ENCODE data around the gene C17orf58. TPM values are rescaled to one million over a fixed set of nuclear protein-coding genes. Genes with fewer than 3 reads are reported as not detected.
A peak's percentile ranks its signal among the peaks of the same experiment; 100 is the strongest.

The C17orf58 gene
- total RNA-seq, 1 experiment from 2014 or later: 12.5 TPM

DNA sequence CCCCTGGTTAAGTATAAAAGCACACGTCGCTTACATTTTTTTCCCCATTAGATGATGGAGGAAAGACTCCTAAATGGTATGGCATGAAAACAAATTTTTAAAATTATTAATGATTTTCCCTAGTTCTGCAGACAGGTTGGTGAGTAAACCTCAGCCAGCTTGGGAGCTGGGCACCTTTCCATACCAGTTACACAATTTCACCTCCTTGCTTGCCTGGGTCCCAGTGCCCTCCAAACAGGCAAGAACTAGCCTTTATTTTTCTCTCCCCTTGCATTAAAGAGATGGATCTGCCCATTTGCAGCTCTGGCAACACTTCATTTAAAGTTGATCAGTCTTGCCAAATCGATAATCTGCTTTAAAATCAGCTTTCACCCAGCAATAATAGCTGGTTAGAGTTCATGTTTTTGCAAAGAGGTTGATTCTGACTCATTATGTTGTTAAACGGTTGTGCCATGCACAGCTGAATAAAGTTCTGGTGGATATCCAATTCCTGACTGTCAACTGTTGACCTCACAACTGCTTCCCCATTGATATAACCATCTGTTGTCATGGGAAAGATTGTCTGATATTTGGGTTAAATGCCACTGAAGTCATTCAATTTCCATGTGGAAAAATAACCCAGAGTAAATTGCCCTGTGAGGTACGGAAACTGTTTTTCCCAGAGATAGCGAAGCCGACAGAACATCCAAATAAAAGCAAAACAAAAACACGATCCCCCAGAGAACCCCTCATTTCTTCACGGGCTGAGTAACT lies 1.3 kb downstream of the C17orf58 start:
- Histone ChIP-seq H3K27me3 (replicated peaks; ENCODE audit: insufficient read depth, low read depth, low read length, poor library complexity) (no peaks in the 10 kb centered on the region), H3K36me3 (ENCODE audit: insufficient read depth, low read length, poor library complexity, severe bottlenecking) (no peaks in the 10 kb centered on the region), H3K27ac (ENCODE audit: low read depth, low read length, poor library complexity, severe bottlenecking) (no peak overlapping the region), H3K9me3 (ENCODE audit: low read depth, low read length, poor library complexity, severe bottlenecking) (no peaks in the 10 kb centered on the region), H3K4me3 (ENCODE audit: low read depth, low read length, poor library complexity, severe bottlenecking) (peak overlapping the region; percentile 59), H3K4me1 (ENCODE audit: insufficient read depth, low read length, poor library complexity, severe bottlenecking) (peaks cover 10% of the 10 kb centered on the region)
- intact Hi-C loops (cut with micrococcal nuclease; ENCODE audit: unreplicated experiment): no loop called here
- BruUV-seq (replicated peaks): no TSS peak
- CTCF ChIA-PET: interaction anchor here (0.9 kb wide), 1 partner anchor 25 kb away, joined by 3 read pairs; no protein-coding TSS in a partner anchor
- DNase-seq (ENCODE audit: low spot score): no peak
- POLR2A ChIA-PET (ENCODE audit: low non-redundant PET): no interaction called here
- TF ChIP-seq, protein P1, sequence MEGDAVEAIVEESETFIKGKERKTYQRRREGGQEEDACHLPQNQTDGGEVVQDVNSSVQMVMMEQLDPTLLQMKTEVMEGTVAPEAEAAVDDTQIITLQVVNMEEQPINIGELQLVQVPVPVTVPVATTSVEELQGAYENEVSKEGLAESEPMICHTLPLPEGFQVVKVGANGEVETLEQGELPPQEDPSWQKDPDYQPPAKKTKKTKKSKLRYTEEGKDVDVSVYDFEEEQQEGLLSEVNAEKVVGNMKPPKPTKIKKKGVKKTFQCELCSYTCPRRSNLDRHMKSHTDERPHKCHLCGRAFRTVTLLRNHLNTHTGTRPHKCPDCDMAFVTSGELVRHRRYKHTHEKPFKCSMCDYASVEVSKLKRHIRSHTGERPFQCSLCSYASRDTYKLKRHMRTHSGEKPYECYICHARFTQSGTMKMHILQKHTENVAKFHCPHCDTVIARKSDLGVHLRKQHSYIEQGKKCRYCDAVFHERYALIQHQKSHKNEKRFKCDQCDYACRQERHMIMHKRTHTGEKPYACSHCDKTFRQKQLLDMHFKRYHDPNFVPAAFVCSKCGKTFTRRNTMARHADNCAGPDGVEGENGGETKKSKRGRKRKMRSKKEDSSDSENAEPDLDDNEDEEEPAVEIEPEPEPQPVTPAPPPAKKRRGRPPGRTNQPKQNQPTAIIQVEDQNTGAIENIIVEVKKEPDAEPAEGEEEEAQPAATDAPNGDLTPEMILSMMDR (conservative IDR thresholded peaks at IDR 0.05; ENCODE audit: low read depth, low read length): no peak
- no peak for TF ChIP-seq EZH2 (IDR thresholded peaks at IDR 0.05; ENCODE audit: borderline replicate concordance, low read depth, low read length, poor library complexity, severe bottlenecking)

DNA sequence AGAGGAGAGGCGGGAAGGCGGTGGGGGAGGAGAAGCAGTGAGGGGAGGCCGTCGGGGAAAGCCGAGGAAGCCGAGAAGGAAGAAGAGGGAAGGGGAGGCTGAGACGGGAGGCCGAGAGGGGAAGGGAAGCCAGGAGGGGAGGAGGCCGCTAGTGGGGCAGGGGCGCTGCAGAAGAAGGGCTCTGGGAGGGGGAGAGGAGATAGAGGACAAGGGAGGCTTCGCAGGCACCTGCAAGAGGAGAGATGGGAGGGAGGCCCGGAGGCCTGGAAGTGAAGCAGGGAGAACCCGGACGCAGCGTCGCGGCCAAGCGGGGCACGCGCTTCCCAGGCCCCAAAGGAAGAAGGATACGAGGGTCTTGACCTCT lies 2.3 kb downstream of the C17orf58 start:
- Histone ChIP-seq H3K4me1 (ENCODE audit: insufficient read depth, low read length, poor library complexity, severe bottlenecking) (peaks cover 10% of the 10 kb centered on the region), H3K27ac (ENCODE audit: low read depth, low read length, poor library complexity, severe bottlenecking) (peak overlapping the region; percentile 93), H3K27me3 (replicated peaks; ENCODE audit: insufficient read depth, low read depth, low read length, poor library complexity) (no peaks in the 10 kb centered on the region), H3K9me3 (ENCODE audit: low read depth, low read length, poor library complexity, severe bottlenecking) (no peaks in the 10 kb centered on the region), H3K36me3 (ENCODE audit: insufficient read depth, low read length, poor library complexity, severe bottlenecking) (no peaks in the 10 kb centered on the region), H3K4me3 (ENCODE audit: low read depth, low read length, poor library complexity, severe bottlenecking) (peak overlapping the region; percentile 83)
- ChIA-PET POLR2A (ENCODE audit: low non-redundant PET) (no interaction called here), CTCF (no interaction called here)
- no peak for TF ChIP-seq EZH2 (IDR thresholded peaks at IDR 0.05; ENCODE audit: borderline replicate concordance, low read depth, low read length, poor library complexity, severe bottlenecking)
- TF ChIP-seq, protein P1 (conservative IDR thresholded peaks at IDR 0.05; ENCODE audit: low read depth, low read length): no peak
- intact Hi-C loops (cut with micrococcal nuclease; ENCODE audit: unreplicated experiment): no loop called here
- BruUV-seq (replicated peaks): no TSS peak
- DNase-seq (ENCODE audit: low spot score): no peak

DNA sequence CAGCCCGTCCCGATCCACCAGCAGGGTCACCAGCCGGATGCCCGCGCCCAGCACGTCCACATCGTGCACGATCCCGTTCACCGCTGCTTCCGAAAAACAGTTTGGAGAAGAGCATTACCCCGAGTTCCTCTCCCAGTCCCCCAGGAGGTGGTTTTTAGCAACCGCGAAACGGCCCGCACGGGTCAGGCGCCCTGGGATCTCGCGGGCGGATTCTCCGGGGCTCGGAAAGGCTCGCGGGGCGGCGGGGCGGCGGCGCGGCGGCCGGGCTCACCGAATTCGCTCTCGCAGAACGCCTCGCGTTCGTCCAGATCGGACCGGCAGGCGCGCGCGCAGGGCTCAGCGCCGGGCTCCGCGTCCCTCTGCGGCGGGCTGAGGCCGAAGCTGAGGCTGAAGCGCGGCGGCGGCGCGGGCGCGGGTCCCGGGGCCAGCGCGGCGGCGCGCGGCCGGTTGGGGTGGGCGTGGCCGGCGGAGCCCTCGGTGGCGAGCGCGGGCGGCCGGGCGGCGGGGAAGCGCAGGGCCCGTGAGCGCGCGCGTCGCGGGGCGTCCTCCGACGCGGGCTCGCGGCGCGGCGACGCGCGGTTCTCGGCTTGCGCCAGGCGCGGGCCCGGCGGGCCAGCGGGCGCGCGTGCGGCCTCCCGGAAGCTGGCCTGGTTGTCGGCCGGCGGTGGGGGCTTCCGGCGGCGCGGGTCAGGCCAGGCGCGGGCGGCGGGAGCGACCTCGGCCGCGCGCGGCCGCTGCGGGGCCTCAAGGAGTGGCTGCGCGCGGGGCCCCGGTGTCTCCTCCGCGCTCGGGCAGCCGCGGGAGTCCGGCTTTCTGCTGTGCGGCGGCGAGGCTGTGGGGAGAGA lies 2.9 kb downstream of the C17orf58 start:
- Histone ChIP-seq H3K27ac (ENCODE audit: low read depth, low read length, poor library complexity, severe bottlenecking) (peak overlapping the region; percentile 93), H3K4me1 (ENCODE audit: insufficient read depth, low read length, poor library complexity, severe bottlenecking) (peaks cover 10% of the 10 kb centered on the region), H3K4me3 (ENCODE audit: low read depth, low read length, poor library complexity, severe bottlenecking) (peak overlapping the region; percentile 83), H3K27me3 (replicated peaks; ENCODE audit: insufficient read depth, low read depth, low read length, poor library complexity) (no peaks in the 10 kb centered on the region), H3K9me3 (ENCODE audit: low read depth, low read length, poor library complexity, severe bottlenecking) (no peaks in the 10 kb centered on the region), H3K36me3 (ENCODE audit: insufficient read depth, low read length, poor library complexity, severe bottlenecking) (no peaks in the 10 kb centered on the region)
- no peak for TF ChIP-seq EZH2 (IDR thresholded peaks at IDR 0.05; ENCODE audit: borderline replicate concordance, low read depth, low read length, poor library complexity, severe bottlenecking)
- TF ChIP-seq, protein P1 (conservative IDR thresholded peaks at IDR 0.05; ENCODE audit: low read depth, low read length): no peak
- intact Hi-C loops (cut with micrococcal nuclease; ENCODE audit: unreplicated experiment): no loop called here
- ChIA-PET CTCF (no interaction called here), POLR2A (ENCODE audit: low non-redundant PET) (interaction anchor here (0.6 kb wide), 1 partner anchor 276 kb away, joined by 11 read pairs; the partner anchor contains the start of gene NOL11)
- DNase-seq (ENCODE audit: low spot score): peak; percentile 91
- BruUV-seq (replicated peaks): no TSS peak
